Neural progenitor cell (in vitro differentiated cells): ENCODE measurements around the gene XPR1. TPM values are rescaled to one million over a fixed set of nuclear protein-coding genes. Genes with fewer than 3 reads are reported as not detected.

Source experiments
- DNase-seq: peaks from one replicate; pipeline ENCODE4 v3.0.0-alpha.2; 2016; ENCODE audit warnings: low spot score
- H2AFZ ChIP-seq: fragments of 200-600 bp; sonication (generic); replicated peaks from 2 replicates; pipeline ENCODE4 v1.6.1; 2016; ENCODE audit warnings: antibody characterized with exemption
- H3F3A ChIP-seq: fragments of 200-600 bp; sonication (generic); 2 replicates; pipeline ENCODE4 v1.6.1; 2016; ENCODE audit warnings: antibody characterized with exemption, low read depth
- H3K27ac ChIP-seq: fragments of 200-600 bp; sonication (generic); 2 replicates; pipeline ENCODE4 v1.5.1; 2016; ENCODE audit warnings: mild to moderate bottlenecking
- H3K27me3 ChIP-seq: fragments of 200-600 bp; sonication (generic); 2 replicates; pipeline ENCODE4 v1.6.1; 2016; ENCODE audit warnings: mild to moderate bottlenecking, moderate library complexity
- H3K36me3 ChIP-seq: fragments of 200-600 bp; sonication (generic); 2 replicates; pipeline ENCODE4 v1.5.1; 2016
- H3K4me1 ChIP-seq: fragments of 200-600 bp; sonication (generic); 2 replicates; pipeline ENCODE4 v1.6.1; 2016; ENCODE audit warnings: mixed run types
- H3K4me2 ChIP-seq: fragments of 200-600 bp; sonication (generic); 2 replicates; pipeline ENCODE4 v1.6.1; 2016
- H3K4me3 ChIP-seq: fragments of 200-600 bp; sonication (generic); 2 replicates; pipeline ENCODE4 v1.5.1; 2016
- H3K79me2 ChIP-seq: fragments of 200-600 bp; sonication (generic); 2 replicates; pipeline ENCODE4 v1.6.1; 2016; ENCODE audit warnings: low read depth
- H3K9ac ChIP-seq: fragments of 200-600 bp; sonication (generic); 2 replicates; pipeline ENCODE4 v1.6.1; 2016
- H3K9me3 ChIP-seq: fragments of 200-600 bp; sonication (generic); 2 replicates; pipeline ENCODE4 v1.5.1; 2016; ENCODE audit warnings: low read depth
- H4K20me1 ChIP-seq: fragments of 200-600 bp; sonication (generic); 2 replicates; pipeline ENCODE4 v1.6.1; 2016; ENCODE audit warnings: low read depth
- H3K27ac Mint-ChIP-seq: 3 replicates; pipeline ENCODE4 v1.8.0; 2021; ENCODE audit warnings: mixed read lengths
- H3K27me3 Mint-ChIP-seq: 2 replicates; pipeline ENCODE4 v1.8.0; 2022; ENCODE audit warnings: low read depth, mild to moderate bottlenecking, inconsistent platforms, moderate library complexity, mixed read lengths; ENCODE audit not compliant: insufficient read depth
- H3K36me3 Mint-ChIP-seq: 3 replicates; pipeline ENCODE4 v1.8.0; 2021; ENCODE audit warnings: mixed read lengths
- H3K4me1 Mint-ChIP-seq: 3 replicates; pipeline ENCODE4 v1.8.0; 2021; ENCODE audit warnings: mixed read lengths
- H3K4me3 Mint-ChIP-seq: 3 replicates; pipeline ENCODE4 v1.8.0; 2021; ENCODE audit warnings: mild to moderate bottlenecking, moderate library complexity, mixed read lengths
- H3K9me3 Mint-ChIP-seq: 3 replicates; pipeline ENCODE4 v1.8.0; 2020; ENCODE audit warnings: mixed read lengths
- CTCF ChIP-seq: fragments of 200-600 bp; sonication (generic); IDR thresholded peaks from 2 replicates; pipeline ENCODE4 v1.5.1; 2017; ENCODE audit warnings: antibody characterized with exemption, mild to moderate bottlenecking
- EZH2 ChIP-seq: fragments of 200-600 bp; sonication (generic); IDR thresholded peaks from 2 replicates; pipeline ENCODE4 v1.6.1; 2017; ENCODE audit warnings: antibody characterized with exemption, mild to moderate bottlenecking, moderate library complexity
- EZH2phosphoT487 ChIP-seq: fragments of 200-600 bp; sonication (generic); IDR thresholded peaks from 2 replicates; pipeline ENCODE4 v1.6.1; 2017; ENCODE audit warnings: antibody characterized with exemption
- total RNA-seq: library from RNA; depleted of rRNA; stranded (reverse); fragments of >200 nt; gene quantifications from 2 replicates; pipeline ENCODE4 v1.2.3, GENCODE V29; 2015; ENCODE audit warnings: low replicate concordance

The XPR1 gene
- total RNA-seq, 1 donor from 2014 or later: 75.0 TPM

- Mint-ChIP-seq H3K27me3 (no peaks in the 10 kb centered on the region), H3K27ac (no peak overlapping the region), H3K4me1 (no peaks in the 10 kb centered on the region), H3K9me3 (no peaks in the 10 kb centered on the region), H3K36me3 (peaks cover 2% of the 10 kb centered on the region), H3K4me3 (no peak overlapping the region)
- peaks cover 21% of the 10 kb centered on the region for H3K79me2 ChIP-seq
- no peaks in the 10 kb centered on the region for H3K27me3 ChIP-seq
- no peak overlapping the region for H2AFZ ChIP-seq
- no peak overlapping the region for H3K4me3 ChIP-seq
- H3K9me3 ChIP-seq: no peaks in the 10 kb centered on the region
- no peaks in the 10 kb centered on the region for H3K36me3 ChIP-seq
- no peak for DNase-seq
- H3F3A ChIP-seq: peaks cover 3% of the 10 kb centered on the region
- no peak overlapping the region for H3K27ac ChIP-seq
- no peaks in the 10 kb centered on the region for H3K4me1 ChIP-seq
- no peak overlapping the region for H3K4me2 ChIP-seq
- H4K20me1 ChIP-seq: no peaks in the 10 kb centered on the region
- no peak for TF ChIP-seq EZH2
- no peak for TF ChIP-seq CTCF
- no peak for TF ChIP-seq EZH2phosphoT487
- no peak overlapping the region for H3K9ac ChIP-seq
Measured at GRCh38 chr1:180785291-180785690, 153.5 kb downstream of the XPR1 start.

DNA sequence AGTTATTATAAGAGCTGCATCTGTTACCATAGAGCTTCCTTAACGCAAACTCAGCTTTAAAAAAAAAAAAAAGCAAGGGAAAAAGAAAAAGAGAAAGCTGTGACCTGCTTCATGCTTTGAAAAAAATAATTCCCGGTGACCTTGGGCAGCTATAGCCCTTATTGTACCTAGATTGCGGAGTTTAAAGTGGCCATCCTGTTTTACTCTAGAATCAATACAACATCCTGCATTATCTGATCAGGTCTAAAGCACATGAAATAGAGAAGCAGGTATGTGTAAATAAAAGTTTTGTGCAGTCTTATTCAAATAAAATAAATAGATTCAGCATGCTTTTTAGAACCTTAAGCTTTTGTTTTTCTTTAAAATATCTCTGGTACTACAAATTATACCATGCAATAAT lies 154.1 kb downstream of the XPR1 start:
- no peak for TF ChIP-seq EZH2phosphoT487
- TF ChIP-seq CTCF: no peak
- TF ChIP-seq EZH2: no peak
- H3K27me3 Mint-ChIP-seq: no peaks in the 10 kb centered on the region
- Histone ChIP-seq H3K27me3 (no peaks in the 10 kb centered on the region), H3K9me3 (no peaks in the 10 kb centered on the region), H2AFZ (no peak overlapping the region), H3F3A (peaks cover 3% of the 10 kb centered on the region), H4K20me1 (no peaks in the 10 kb centered on the region), H3K79me2 (peaks cover 17% of the 10 kb centered on the region), H3K36me3 (no peaks in the 10 kb centered on the region), H3K4me3 (no peak overlapping the region), H3K4me1 (no peaks in the 10 kb centered on the region), H3K4me2 (no peak overlapping the region), H3K9ac (no peak overlapping the region), H3K27ac (no peak overlapping the region)
- no peak for DNase-seq
- H3K9me3 Mint-ChIP-seq: no peaks in the 10 kb centered on the region
- H3K27ac Mint-ChIP-seq: no peak overlapping the region
- H3K36me3 Mint-ChIP-seq: peaks cover 2% of the 10 kb centered on the region
- no peaks in the 10 kb centered on the region for H3K4me1 Mint-ChIP-seq
- no peak overlapping the region for H3K4me3 Mint-ChIP-seq

GRCh38 chr1:180786624-180787023 lies 154.8 kb downstream of the XPR1 start:
- Histone ChIP-seq H2AFZ (no peak overlapping the region), H3K9ac (no peak overlapping the region), H3K27ac (peak overlapping the region; percentile 29), H3K36me3 (no peaks in the 10 kb centered on the region), H3K79me2 (peaks cover 12% of the 10 kb centered on the region), H4K20me1 (no peaks in the 10 kb centered on the region), H3K4me3 (no peak overlapping the region), H3K4me1 (no peaks in the 10 kb centered on the region), H3K9me3 (no peaks in the 10 kb centered on the region), H3F3A (peaks cover 3% of the 10 kb centered on the region), H3K4me2 (no peak overlapping the region), H3K27me3 (no peaks in the 10 kb centered on the region)
- no peak for TF ChIP-seq EZH2
- H3K4me3 Mint-ChIP-seq: no peak overlapping the region
- H3K9me3 Mint-ChIP-seq: no peaks in the 10 kb centered on the region
- H3K27ac Mint-ChIP-seq: no peak overlapping the region
- no peaks in the 10 kb centered on the region for H3K27me3 Mint-ChIP-seq
- no peak for DNase-seq
- H3K36me3 Mint-ChIP-seq: peaks cover 2% of the 10 kb centered on the region
- no peaks in the 10 kb centered on the region for H3K4me1 Mint-ChIP-seq

- TF ChIP-seq CTCF (no peak), EZH2phosphoT487 (no peak), EZH2 (no peak)
- no peaks in the 10 kb centered on the region for H3K9me3 Mint-ChIP-seq
- H3K79me2 ChIP-seq: peaks cover 5% of the 10 kb centered on the region
- H3K27me3 ChIP-seq: no peaks in the 10 kb centered on the region
- no peaks in the 10 kb centered on the region for H3F3A ChIP-seq
- no peak for DNase-seq
- no peak overlapping the region for H2AFZ ChIP-seq
- H3K9ac ChIP-seq: no peak overlapping the region
- no peaks in the 10 kb centered on the region for H3K4me1 ChIP-seq
- no peaks in the 10 kb centered on the region for H3K27me3 Mint-ChIP-seq
- no peaks in the 10 kb centered on the region for H3K36me3 ChIP-seq
- no peak overlapping the region for H3K4me3 ChIP-seq
- H3K36me3 Mint-ChIP-seq: peaks cover 2% of the 10 kb centered on the region
- H3K27ac Mint-ChIP-seq: no peak overlapping the region
- no peak overlapping the region for H3K27ac ChIP-seq
- no peak overlapping the region for H3K4me2 ChIP-seq
- no peak overlapping the region for H3K4me3 Mint-ChIP-seq
- H4K20me1 ChIP-seq: no peaks in the 10 kb centered on the region
- H3K9me3 ChIP-seq: no peaks in the 10 kb centered on the region
- no peaks in the 10 kb centered on the region for H3K4me1 Mint-ChIP-seq
Measured at GRCh38 chr1:180787628-180788307, 155.9 kb downstream of the XPR1 start.
